ENCODE data around the gene RBP4.

DNA sequence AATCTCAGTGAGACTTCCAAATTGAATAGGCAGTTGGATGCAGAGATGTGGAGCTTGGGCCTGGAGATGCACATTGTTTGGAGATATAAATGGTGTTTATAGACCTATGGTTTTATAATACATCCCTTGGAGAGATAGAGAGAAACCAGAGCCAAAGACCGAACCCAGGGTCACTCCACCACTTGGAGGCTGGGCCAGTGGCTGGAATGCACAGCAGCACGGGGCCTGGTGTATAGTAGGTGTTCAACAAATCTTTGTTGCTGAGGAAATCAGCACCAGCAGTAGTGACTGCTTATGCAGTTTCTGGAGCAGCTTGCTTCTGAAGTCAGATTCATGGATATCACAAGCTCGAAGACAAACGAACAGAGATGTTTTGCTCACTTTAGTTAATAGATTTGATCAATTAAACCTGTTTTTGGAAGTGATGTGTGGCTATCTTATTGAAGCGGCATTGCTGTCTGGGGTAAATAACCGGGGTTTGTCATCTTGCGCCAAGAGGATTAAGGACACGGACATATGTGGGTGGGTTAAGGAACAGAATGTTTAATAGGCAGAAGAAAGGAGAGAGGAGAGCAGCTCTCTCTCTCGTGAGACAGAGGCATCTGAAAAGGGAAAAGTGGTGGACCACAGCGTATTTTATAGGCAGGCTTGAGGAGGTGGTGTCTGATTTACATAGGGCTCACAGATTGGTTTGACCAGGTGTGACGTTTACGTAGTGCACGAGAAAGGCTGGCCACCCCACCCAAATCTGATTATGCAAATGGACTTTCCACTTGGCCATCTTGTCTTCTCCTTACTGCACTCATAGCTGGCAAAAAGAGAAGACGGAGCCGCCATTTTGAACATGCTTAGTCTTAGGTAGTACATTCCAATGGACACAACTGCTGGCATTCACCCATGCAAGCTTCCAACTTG lies 11.1 kb downstream of the RBP4 start:
- TF ChIP-seq EZH2 (IDR thresholded peaks at IDR 0.05) (no peak), POLR2AphosphoS5 (IDR thresholded peaks at IDR 0.05; ENCODE audit: borderline replicate concordance, low read depth, low read length) (no peak)
